Glutamatergic neuron (in vitro differentiated cells): ENCODE results near the gene RPS3. TPM values are rescaled to one million over a fixed set of nuclear protein-coding genes. Genes with fewer than 3 reads are reported as not detected.

Source experiments
- total RNA-seq: library from RNA; stranded (reverse); fragmentation: NEBNext Ultra II Directional; extraction: Animal tissue kit (Norgen Biotek cat#: 25700); gene quantifications from one replicate; pipeline ENCODE4 v1.2.1, GENCODE V29; 2021; ENCODE audit not compliant: unreplicated experiment

RPS3 gene
- total RNA-seq, 1 donor from 2014 or later: 1,391 TPM

Other genes with a start within 250 kb of the RPS3 start
- not detected for gene SLCO2B1, start 248.4 kb upstream of the RPS3 start, total RNA-seq
- 2.3 TPM for gene TPBGL, start 158.7 kb upstream of the RPS3 start, total RNA-seq
- 38.0 TPM for gene ARRB1, start 47.9 kb upstream of the RPS3 start, total RNA-seq
- gene KLHL35, start 33.7 kb downstream of the RPS3 start, total RNA-seq: 41.4 TPM
- gene GDPD5, start 126.4 kb downstream of the RPS3 start, total RNA-seq: 147 TPM
- 35.0 TPM for gene SERPINH1, start 162.7 kb downstream of the RPS3 start, total RNA-seq